GM15510 (cell line): ENCODE results near the gene SCD5.

Experiments used
- POLR2A ChIP-seq: IDR thresholded peaks from 3 replicates; pipeline ENCODE4 v1.6.1; 2011; ENCODE audit warnings: borderline replicate concordance; ENCODE audit not compliant: insufficient read length; ENCODE audit errors: extremely low read depth

The SCD5 gene

GRCh38 chr4:82630079-82630478, 168.5 kb downstream of the SCD5 start:
- no peak for TF ChIP-seq POLR2A

GRCh38 chr4:82629238-82630000, 169.2 kb downstream of the SCD5 start:
- TF ChIP-seq POLR2A, result no peak

GRCh38 chr4:82626251-82626868, 172.2 kb downstream of the SCD5 start:
- no peak for TF ChIP-seq POLR2A

GRCh38 chr4:82624819-82625218, 173.8 kb downstream of the SCD5 start:
- no peak for TF ChIP-seq POLR2A

- no peak for TF ChIP-seq POLR2A
Observed at GRCh38 chr4:82623121-82623683, 175.4 kb downstream of the SCD5 start.

- TF ChIP-seq POLR2A, result no peak
Observed at GRCh38 chr4:82621251-82621650, 177.3 kb downstream of the SCD5 start.

GRCh38 chr4:82620126-82620735, 178.4 kb downstream of the SCD5 start:
- no peak for TF ChIP-seq POLR2A

GRCh38 chr4:82618103-82618720, 180.4 kb downstream of the SCD5 start:
- no peak for TF ChIP-seq POLR2A

- no peak for TF ChIP-seq POLR2A
Observed at GRCh38 chr4:82614838-82615449, 183.7 kb downstream of the SCD5 start.

- TF ChIP-seq POLR2A, result no peak
Observed at GRCh38 chr4:82613121-82613520, 185.5 kb downstream of the SCD5 start.

- no peak for TF ChIP-seq POLR2A
Observed at GRCh38 chr4:82611982-82612381, 186.6 kb downstream of the SCD5 start.

- TF ChIP-seq POLR2A, result no peak
Observed at GRCh38 chr4:82611527-82611926, 187.1 kb downstream of the SCD5 start.

- no peak for TF ChIP-seq POLR2A
Observed at GRCh38 chr4:82610041-82610440, 188.6 kb downstream of the SCD5 start.

- TF ChIP-seq POLR2A, result no peak
Observed at GRCh38 chr4:82606622-82607021, 192.0 kb downstream of the SCD5 start.

GRCh38 chr4:82604522-82604921, 194.1 kb downstream of the SCD5 start:
- TF ChIP-seq POLR2A, result no peak
